Measurements from ENCODE around the gene DUSP19. TPM values are rescaled to one million over a fixed set of nuclear protein-coding genes. Genes with fewer than 3 reads are reported as not detected.

DUSP19 gene
- total and polyA plus RNA-seq, 2 of the 13 experiments (the other 11 are each of a cell fraction or from before 2014, with no cell fraction given): 1.3 to 1.9 TPM

DNA sequence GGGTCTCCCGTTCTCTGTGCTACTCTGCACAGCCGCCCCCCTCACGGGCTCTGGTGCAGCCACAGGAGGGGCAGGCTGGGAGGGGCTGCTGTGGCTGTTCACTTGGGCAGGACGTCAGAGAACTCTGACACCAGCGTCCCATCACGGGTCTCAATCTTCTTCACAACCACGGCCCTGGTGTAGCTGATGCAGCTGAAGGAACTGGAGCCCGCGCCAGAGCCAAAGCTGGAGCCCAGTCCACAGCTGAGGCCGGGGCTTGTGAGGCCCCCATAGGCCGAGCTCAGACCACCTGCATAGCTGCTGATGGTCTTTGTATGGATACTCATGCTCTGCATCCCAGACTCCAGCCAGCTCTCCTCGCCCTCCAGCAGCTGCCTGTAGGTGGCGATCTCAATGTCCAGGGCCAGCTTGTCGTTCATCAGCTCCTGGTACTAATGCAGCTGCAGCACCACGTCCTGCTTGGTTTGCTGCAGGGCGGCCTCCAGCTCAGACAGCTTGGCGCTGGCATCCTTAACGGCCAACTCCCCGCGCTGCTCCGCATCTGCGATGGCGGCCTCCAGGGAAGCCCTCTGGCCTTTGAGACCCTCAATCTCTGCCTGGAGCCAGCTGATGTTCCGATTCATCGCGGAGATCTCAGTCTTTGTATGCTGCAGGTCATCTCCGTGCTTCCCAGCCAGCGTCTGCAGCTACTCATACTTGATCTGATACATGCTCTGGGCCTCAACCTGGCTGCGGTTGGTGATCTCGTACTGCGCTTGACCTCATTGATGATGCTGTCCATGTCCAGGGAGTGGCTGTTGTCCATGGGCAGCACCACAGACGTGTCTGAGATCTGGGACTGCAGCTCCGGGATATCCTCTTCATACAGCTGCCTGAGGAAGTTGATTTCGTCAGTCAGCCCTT is 7.4 kb upstream of the DUSP19 start (continued):
- TF ChIP-seq ZNF703 (CRISPR knock-in tag; IDR thresholded peaks at IDR 0.05; ENCODE audit: borderline replicate concordance): no peak
- peak; percentile 17 for TF ChIP-seq HNRNPLL (IDR thresholded peaks at IDR 0.05; ENCODE audit: low read depth, low read length, poor library complexity, severe bottlenecking)
- TF ChIP-seq ZNF850 (CRISPR knock-in tag; conservative IDR thresholded peaks at IDR 0.05): no peak
- TF ChIP-seq ZBTB8A (CRISPR knock-in tag; IDR thresholded peaks at IDR 0.05; ENCODE audit: borderline replicate concordance, low read depth): no peak
- TF ChIP-seq MIER2 (CRISPR knock-in tag; IDR thresholded peaks at IDR 0.05): no peak
- no peak for TF ChIP-seq SP5 (CRISPR knock-in tag; IDR thresholded peaks at IDR 0.05; ENCODE audit: borderline replicate concordance, low read depth)
- no peak for TF ChIP-seq TEF (CRISPR knock-in tag; IDR thresholded peaks at IDR 0.05)
- TF ChIP-seq PHF8 (CRISPR knock-in tag; IDR thresholded peaks at IDR 0.05): peak; percentile 33; the same call in 1 of the 2 replicates
- no peak for TF ChIP-seq MXD4 (CRISPR knock-in tag; IDR thresholded peaks at IDR 0.05)
- no peak for TF ChIP-seq ZNF180 (CRISPR knock-in tag; IDR thresholded peaks at IDR 0.05; ENCODE audit: borderline replicate concordance, low read depth)
- peak; percentile 72; the same call in 1 of the 2 replicates for TF ChIP-seq ZNF605 (CRISPR knock-in tag; IDR thresholded peaks at IDR 0.05)
- no peak for TF ChIP-seq ZMYM2 (CRISPR knock-in tag; IDR thresholded peaks at IDR 0.05)
- 0 out of 2 replicates have a peak, but pooled peaks have one; percentile 52 for TF ChIP-seq SSRP1 (CRISPR knock-in tag; IDR thresholded peaks at IDR 0.05)
- TF ChIP-seq, protein P1, sequence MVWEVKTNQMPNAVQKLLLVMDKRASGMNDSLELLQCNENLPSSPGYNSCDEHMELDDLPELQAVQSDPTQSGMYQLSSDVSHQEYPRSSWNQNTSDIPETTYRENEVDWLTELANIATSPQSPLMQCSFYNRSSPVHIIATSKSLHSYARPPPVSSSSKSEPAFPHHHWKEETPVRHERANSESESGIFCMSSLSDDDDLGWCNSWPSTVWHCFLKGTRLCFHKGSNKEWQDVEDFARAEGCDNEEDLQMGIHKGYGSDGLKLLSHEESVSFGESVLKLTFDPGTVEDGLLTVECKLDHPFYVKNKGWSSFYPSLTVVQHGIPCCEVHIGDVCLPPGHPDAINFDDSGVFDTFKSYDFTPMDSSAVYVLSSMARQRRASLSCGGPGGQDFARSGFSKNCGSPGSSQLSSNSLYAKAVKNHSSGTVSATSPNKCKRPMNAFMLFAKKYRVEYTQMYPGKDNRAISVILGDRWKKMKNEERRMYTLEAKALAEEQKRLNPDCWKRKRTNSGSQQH (CRISPR knock-in tag; IDR thresholded peaks at IDR 0.05; ENCODE audit: low read depth): no peak
- TF ChIP-seq FOXO1 (CRISPR knock-in tag; IDR thresholded peaks at IDR 0.05): no peak
- no peak for TF ChIP-seq ZBTB34 (CRISPR knock-in tag; IDR thresholded peaks at IDR 0.05)
- TF ChIP-seq ZNF768 (CRISPR knock-in tag; IDR thresholded peaks at IDR 0.05): no peak; the same call in 1 of the 2 replicates
- no peak for TF ChIP-seq ZNF782 (CRISPR knock-in tag; IDR thresholded peaks at IDR 0.05; ENCODE audit: borderline replicate concordance)
- TF ChIP-seq JUND (CRISPR knock-in tag; IDR thresholded peaks at IDR 0.05): no peak
- TF ChIP-seq ZSCAN30 (CRISPR knock-in tag; IDR thresholded peaks at IDR 0.05): no peak
- peak; percentile 41; the same call in 1 of the 2 replicates for TF ChIP-seq NFKB2 (CRISPR knock-in tag; IDR thresholded peaks at IDR 0.05; ENCODE audit: borderline replicate concordance)
- no peak for TF ChIP-seq SCMH1 (CRISPR knock-in tag; IDR thresholded peaks at IDR 0.05; ENCODE audit: borderline replicate concordance)
- TF ChIP-seq ZNF446 (CRISPR knock-in tag; IDR thresholded peaks at IDR 0.05): no peak
- no peak for TF ChIP-seq SIX1 (CRISPR knock-in tag; IDR thresholded peaks at IDR 0.05; ENCODE audit: borderline replicate concordance)
- TF ChIP-seq RFXAP (CRISPR knock-in tag; IDR thresholded peaks at IDR 0.05; ENCODE audit: borderline replicate concordance): no peak; the same call in 1 of the 2 replicates
- no peak for TF ChIP-seq PLRG1 (conservative IDR thresholded peaks at IDR 0.05)
- TF ChIP-seq ZNF674 (CRISPR knock-in tag; IDR thresholded peaks at IDR 0.05; ENCODE audit: low read depth): no peak
